HepG2 (cell line): ENCODE measurements around the gene GABRP.

ENCODE experiments used
- CEBPB ChIP-seq: IDR thresholded peaks from 2 replicates; pipeline ENCODE4 v1.6.1; 2011; ENCODE audit warnings: low read depth, low read length, improper control_type of control experiment, borderline replicate concordance
- EP300 ChIP-seq, 3 experiments: sonication (generic) in 1 of 3; formaldehyde crosslinking in 1 of 3; IDR thresholded peaks; 2 replicates each; pipeline versions ENCODE4 v1.5.1 to v1.6.1; 2011 to 2020; ENCODE audit warnings: low read depth in 2 of 3, low read length in 2 of 3, borderline replicate concordance in 1 of 3, improper control_type of control experiment in 1 of 3, mild to moderate bottlenecking in 1 of 3, missing genetic modification reagents in 1 of 3, moderate library complexity in 1 of 3
- EZH2 ChIP-seq: conservative IDR thresholded peaks from 2 replicates; pipeline ENCODE4 v1.6.1; 2012; ENCODE audit warnings: mild to moderate bottlenecking, low read depth, low read length, moderate library complexity
- HOXA7 ChIP-seq: sonication (generic); formaldehyde crosslinking; IDR thresholded peaks from 2 replicates; pipeline ENCODE4 v1.8.1; 2022; ENCODE audit warnings: mild to moderate bottlenecking, missing genetic modification reagents, moderate library complexity
- SALL2 ChIP-seq: sonication (generic); formaldehyde crosslinking; IDR thresholded peaks from 2 replicates; pipeline ENCODE4 v1.8.1; 2023; ENCODE audit warnings: mild to moderate bottlenecking, missing genetic modification reagents, inconsistent platforms

DNA sequence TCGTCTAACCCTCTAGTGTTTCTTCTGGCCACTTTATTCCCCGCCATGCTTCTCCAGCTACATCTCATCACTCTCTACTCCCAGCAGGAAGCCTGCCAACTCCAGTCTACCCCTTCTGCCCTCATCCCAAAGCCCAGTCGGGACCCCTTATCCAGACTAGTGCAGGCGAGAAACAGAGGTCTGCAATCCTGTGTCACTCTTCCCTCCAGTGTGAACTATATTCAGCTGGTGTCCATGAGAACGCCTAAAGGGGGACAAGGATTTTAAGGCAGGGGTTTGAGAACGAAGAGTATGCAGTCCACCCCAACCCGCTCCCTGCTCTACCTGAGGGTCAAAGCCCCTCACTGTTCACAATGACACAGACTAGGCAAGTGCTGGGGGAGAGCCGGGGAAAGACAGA is 41.7 kb upstream of the GABRP start:
- TF ChIP-seq HOXA7 (CRISPR knock-in tag) (no peak), CEBPB (no peak), EZH2 (no peak), SALL2 (CRISPR knock-in tag) (no peak), EP300 (IDR thresholded peaks at IDR 0.05; ENCODE audit: low read depth in 2 of 2, low read length in 2 of 2) (no peak), EP300 (CRISPR knock-in tag; IDR thresholded peaks at IDR 0.05; ENCODE audit: borderline replicate concordance) (no peak)
